IMR-90 (cell line): ENCODE measurements around the gene CBFA2T3.

ENCODE experiments used
- CEBPB ChIP-seq: IDR thresholded peaks from 2 replicates; pipeline ENCODE4 v1.6.1; 2012; ENCODE audit warnings: low read depth, low read length, improper control_type of control experiment
- CTCF ChIP-seq: conservative IDR thresholded peaks from 2 replicates; pipeline ENCODE4 v1.5.1; 2012; ENCODE audit warnings: mild to moderate bottlenecking, low read depth, low read length, improper control_type of control experiment
- MXI1 ChIP-seq: IDR thresholded peaks from 2 replicates; pipeline ENCODE4 v1.6.1; 2012; ENCODE audit warnings: low read depth, mild to moderate bottlenecking, low read length, moderate library complexity, borderline replicate concordance
- NFE2L2 ChIP-seq: fragments of 150-350 bp; IDR thresholded peaks from 2 replicates; pipeline ENCODE4 v1.6.1; 2016; ENCODE audit warnings: low read depth, mild to moderate bottlenecking, low read length
- POLR2A ChIP-seq: IDR thresholded peaks from 2 replicates; pipeline ENCODE4 v1.6.1; 2012; ENCODE audit warnings: mild to moderate bottlenecking, low read depth, low read length
- SMC3 ChIP-seq: fragments of 150-350 bp; IDR thresholded peaks from 2 replicates; pipeline ENCODE4 v1.6.1; 2016; ENCODE audit warnings: low read depth, mild to moderate bottlenecking, antibody characterized with exemption, low read length, moderate library complexity

GRCh38 chr16:88884569-88885271, 92.3 kb downstream of the CBFA2T3 start:
- TF ChIP-seq CTCF = no peak
- no peak for TF ChIP-seq SMC3
- no peak for TF ChIP-seq MXI1
- TF ChIP-seq NFE2L2 = no peak
- TF ChIP-seq CEBPB = no peak
- no peak for TF ChIP-seq POLR2A
